PFSK-1 (cell line): Measurements from ENCODE around the gene ONECUT1.

Experiments
- FOXP2 ChIP-seq: optimal IDR thresholded peaks from 2 replicates; pipeline ENCODE3; 2011; ENCODE audit warnings: borderline replicate concordance, control low read depth, inconsistent platforms; ENCODE audit not compliant: insufficient read depth; ENCODE audit errors: extremely low read length, extremely low read depth
- POLR2AphosphoS5 ChIP-seq: IDR thresholded peaks from 2 replicates; pipeline ENCODE4 v1.6.1; 2012; ENCODE audit warnings: low read depth, mild to moderate bottlenecking, control low read depth, low read length, moderate library complexity
- REST ChIP-seq, 2 experiments: IDR thresholded peaks; 2 replicates each; pipeline versions ENCODE4 v1.6.1 to v1.8.0; 2011 to 2012; ENCODE audit warnings: low read depth in 2 of 2, low read length in 2 of 2, control low read depth in 1 of 2, inconsistent platforms in 1 of 2, mild to moderate bottlenecking in 1 of 2, moderate library complexity in 1 of 2; ENCODE audit not compliant: insufficient read depth in 1 of 2
- SIN3A ChIP-seq: IDR thresholded peaks from 2 replicates; pipeline ENCODE4 v1.6.1; 2012; ENCODE audit warnings: mild to moderate bottlenecking, low read length, moderate library complexity, borderline replicate concordance; ENCODE audit not compliant: insufficient read depth
- TAF1 ChIP-seq: IDR thresholded peaks from 2 replicates; pipeline ENCODE4 v1.6.1; 2012; ENCODE audit warnings: low read length, control low read depth, borderline replicate concordance; ENCODE audit not compliant: insufficient read depth

ONECUT1 gene

GRCh38 chr15:52790941-52791751 is 1.0 kb upstream of the ONECUT1 start:
- TF ChIP-seq POLR2AphosphoS5 (no peak), FOXP2 (no peak), REST (IDR thresholded peaks at IDR 0.05; ENCODE audit: insufficient read depth in 1 of 2, low read depth in 2 of 2, low read length in 2 of 2) (no peak), SIN3A (no peak), TAF1 (no peak)

GRCh38 chr15:52789601-52790168 is 451 bp downstream of the ONECUT1 start:
- peak; percentile 5 for TF ChIP-seq FOXP2
- TF ChIP-seq REST (IDR thresholded peaks at IDR 0.05; ENCODE audit: insufficient read depth in 1 of 2, low read depth in 2 of 2, low read length in 2 of 2), result no peak

GRCh38 chr15:52789008-52789600 is 1.0 kb downstream of the ONECUT1 start:
- TF ChIP-seq FOXP2 (no peak), TAF1 (no peak), SIN3A (no peak), REST (IDR thresholded peaks at IDR 0.05; ENCODE audit: insufficient read depth in 1 of 2, low read depth in 2 of 2, low read length in 2 of 2) (no peak), POLR2AphosphoS5 (no peak)

- TF ChIP-seq TAF1 (no peak), REST (IDR thresholded peaks at IDR 0.05; ENCODE audit: insufficient read depth in 1 of 2, low read depth in 2 of 2, low read length in 2 of 2) (no peak), FOXP2 (no peak), SIN3A (no peak), POLR2AphosphoS5 (no peak)
These were observed 1.8 kb downstream of the ONECUT1 start for GRCh38 chr15:52788099-52788986.
